ENCODE results near the gene AHNAK.

The AHNAK gene, protein sequence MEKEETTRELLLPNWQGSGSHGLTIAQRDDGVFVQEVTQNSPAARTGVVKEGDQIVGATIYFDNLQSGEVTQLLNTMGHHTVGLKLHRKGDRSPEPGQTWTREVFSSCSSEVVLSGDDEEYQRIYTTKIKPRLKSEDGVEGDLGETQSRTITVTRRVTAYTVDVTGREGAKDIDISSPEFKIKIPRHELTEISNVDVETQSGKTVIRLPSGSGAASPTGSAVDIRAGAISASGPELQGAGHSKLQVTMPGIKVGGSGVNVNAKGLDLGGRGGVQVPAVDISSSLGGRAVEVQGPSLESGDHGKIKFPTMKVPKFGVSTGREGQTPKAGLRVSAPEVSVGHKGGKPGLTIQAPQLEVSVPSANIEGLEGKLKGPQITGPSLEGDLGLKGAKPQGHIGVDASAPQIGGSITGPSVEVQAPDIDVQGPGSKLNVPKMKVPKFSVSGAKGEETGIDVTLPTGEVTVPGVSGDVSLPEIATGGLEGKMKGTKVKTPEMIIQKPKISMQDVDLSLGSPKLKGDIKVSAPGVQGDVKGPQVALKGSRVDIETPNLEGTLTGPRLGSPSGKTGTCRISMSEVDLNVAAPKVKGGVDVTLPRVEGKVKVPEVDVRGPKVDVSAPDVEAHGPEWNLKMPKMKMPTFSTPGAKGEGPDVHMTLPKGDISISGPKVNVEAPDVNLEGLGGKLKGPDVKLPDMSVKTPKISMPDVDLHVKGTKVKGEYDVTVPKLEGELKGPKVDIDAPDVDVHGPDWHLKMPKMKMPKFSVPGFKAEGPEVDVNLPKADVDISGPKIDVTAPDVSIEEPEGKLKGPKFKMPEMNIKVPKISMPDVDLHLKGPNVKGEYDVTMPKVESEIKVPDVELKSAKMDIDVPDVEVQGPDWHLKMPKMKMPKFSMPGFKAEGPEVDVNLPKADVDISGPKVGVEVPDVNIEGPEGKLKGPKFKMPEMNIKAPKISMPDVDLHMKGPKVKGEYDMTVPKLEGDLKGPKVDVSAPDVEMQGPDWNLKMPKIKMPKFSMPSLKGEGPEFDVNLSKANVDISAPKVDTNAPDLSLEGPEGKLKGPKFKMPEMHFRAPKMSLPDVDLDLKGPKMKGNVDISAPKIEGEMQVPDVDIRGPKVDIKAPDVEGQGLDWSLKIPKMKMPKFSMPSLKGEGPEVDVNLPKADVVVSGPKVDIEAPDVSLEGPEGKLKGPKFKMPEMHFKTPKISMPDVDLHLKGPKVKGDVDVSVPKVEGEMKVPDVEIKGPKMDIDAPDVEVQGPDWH (N-terminal part only)

DNA sequence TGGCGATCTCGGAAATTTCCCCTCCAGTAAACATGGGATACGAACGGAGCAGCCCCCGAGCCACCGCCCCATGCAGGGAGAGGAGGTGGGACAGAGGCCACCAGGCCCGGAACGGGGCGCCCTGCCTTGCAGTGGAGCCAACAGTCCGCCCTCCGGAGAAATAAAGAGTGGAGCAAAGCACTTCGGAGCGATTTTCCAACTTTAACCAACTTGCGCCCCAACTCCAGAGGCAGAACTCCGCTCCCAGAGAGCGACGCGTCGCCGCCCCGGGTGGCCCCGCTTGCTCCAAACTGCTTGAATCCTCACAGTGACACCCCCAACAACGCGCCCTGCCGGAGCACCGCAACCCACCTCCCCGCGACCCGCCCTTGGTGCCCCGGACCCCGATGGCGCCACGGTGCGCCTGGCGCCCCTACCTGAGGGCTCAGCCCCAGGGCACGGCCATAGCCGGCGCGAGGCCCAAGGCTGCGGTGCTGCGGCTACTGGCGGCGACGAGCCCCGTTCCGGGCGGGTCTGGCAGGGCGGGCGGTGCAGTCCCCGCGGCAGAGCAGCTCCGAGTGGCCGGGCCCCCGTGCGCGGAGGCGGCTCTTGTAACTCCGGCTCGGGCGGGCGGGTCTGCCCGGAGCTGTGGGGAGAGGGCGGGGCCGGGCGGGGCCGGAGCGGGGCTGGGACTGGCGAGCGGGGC lies at the start of gene AHNAK:
AHNAK (minus strand) TSS at position 563 of the 685 bp plus-strand sequence. CDS start 10,708 bp downstream, outside the sequence.
- TF ChIP-seq, protein P1, sequence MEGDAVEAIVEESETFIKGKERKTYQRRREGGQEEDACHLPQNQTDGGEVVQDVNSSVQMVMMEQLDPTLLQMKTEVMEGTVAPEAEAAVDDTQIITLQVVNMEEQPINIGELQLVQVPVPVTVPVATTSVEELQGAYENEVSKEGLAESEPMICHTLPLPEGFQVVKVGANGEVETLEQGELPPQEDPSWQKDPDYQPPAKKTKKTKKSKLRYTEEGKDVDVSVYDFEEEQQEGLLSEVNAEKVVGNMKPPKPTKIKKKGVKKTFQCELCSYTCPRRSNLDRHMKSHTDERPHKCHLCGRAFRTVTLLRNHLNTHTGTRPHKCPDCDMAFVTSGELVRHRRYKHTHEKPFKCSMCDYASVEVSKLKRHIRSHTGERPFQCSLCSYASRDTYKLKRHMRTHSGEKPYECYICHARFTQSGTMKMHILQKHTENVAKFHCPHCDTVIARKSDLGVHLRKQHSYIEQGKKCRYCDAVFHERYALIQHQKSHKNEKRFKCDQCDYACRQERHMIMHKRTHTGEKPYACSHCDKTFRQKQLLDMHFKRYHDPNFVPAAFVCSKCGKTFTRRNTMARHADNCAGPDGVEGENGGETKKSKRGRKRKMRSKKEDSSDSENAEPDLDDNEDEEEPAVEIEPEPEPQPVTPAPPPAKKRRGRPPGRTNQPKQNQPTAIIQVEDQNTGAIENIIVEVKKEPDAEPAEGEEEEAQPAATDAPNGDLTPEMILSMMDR (IDR thresholded peaks at IDR 0.05; ENCODE audit: low read depth, low read length): no peak
- peak; percentile 59 to 75 for DNase-seq (ENCODE audit: low read depth in 2 of 2)
- H3K4me3 ChIP-seq (replicated peaks in 1 of 2; ENCODE audit: low read depth in 2 of 2, low read length in 2 of 2): peak within 1 kb of the TSS; percentile 93 to 95

DNA sequence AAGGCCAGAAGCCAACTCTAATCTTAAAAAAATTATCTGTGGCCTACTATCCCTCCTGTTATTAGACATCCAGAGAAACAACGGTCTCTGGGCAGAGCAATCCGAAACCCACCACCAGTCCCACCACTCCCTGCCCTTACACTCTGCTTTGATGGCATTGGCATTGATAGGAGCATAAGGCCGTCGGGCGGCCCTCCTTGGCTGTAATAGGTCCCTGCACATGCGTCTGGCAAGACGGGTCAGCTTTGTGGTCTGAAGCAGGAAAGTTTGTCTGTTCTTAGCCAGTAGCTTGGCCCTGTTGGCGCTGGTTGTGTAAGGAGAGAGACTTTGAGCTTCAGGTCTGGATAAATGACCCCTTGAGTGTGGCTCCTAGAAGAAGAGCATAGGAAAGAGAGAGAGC lies 48.5 kb upstream of the AHNAK start:
- DNase-seq (ENCODE audit: low read depth in 2 of 2): no peak
- TF ChIP-seq, protein P1 (IDR thresholded peaks at IDR 0.05; ENCODE audit: low read depth, low read length): no peak
- H3K4me3 ChIP-seq (replicated peaks in 1 of 2; ENCODE audit: low read depth in 2 of 2, low read length in 2 of 2): no peak overlapping the region

DNA sequence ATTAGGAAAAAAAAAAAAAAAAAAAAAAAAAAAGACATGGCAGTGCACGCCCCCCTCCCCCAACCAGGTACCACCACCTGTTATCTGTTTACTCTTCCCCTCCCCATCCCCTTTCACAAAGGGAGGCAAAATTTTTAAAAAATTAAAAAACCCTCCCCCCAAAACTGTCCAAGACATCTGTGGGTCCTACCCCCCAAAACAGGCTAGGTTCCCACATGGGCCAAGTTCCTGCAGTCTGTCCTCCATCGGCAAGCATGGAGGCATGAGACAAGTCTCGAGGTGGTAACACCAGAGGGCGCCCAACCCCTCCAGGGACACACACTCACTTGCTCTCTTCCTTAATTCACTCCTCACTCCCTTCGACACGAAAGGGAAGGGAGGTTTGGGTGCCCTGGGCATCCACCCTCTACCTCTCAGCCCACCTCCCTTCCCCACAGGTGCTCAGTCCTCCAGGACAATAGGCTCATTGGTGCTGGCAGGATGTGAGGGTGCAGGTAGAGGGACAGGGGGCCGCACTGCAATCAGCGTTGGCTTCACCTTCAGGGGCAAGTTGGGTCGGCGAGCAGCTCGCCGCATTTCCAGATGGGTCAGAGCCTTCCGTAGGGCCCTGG lies 46.9 kb upstream of the AHNAK start:
- TF ChIP-seq, protein P1 (IDR thresholded peaks at IDR 0.05; ENCODE audit: low read depth, low read length): peak; percentile 66
- peak; percentile 83 to 86 for DNase-seq (ENCODE audit: low read depth in 2 of 2)
- H3K4me3 ChIP-seq (replicated peaks in 1 of 2; ENCODE audit: low read depth in 2 of 2, low read length in 2 of 2): no peak overlapping the region

DNA sequence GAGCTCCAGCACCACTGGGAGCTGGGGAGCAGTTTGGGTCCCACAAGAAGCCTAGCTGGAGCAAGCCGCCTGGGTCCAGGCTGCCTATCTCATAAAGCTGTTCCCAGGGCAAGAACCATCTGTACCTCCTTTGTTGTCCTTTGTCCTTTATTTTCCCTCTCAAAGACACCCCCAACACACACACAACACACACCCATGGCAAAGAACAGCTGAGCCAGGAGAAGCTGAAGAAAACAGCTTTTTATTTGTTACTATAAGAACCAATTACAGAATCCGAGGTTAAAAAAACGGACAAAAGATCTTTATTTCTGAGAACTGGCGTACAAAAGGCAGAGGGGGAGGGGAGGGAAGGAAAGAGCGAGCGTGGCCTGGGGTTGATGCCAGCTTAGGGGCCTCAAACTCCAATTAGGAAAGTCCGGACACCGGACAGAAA lies 46.4 kb upstream of the AHNAK start:
- DNase-seq (ENCODE audit: low read depth in 2 of 2): no peak
- TF ChIP-seq, protein P1 (IDR thresholded peaks at IDR 0.05; ENCODE audit: low read depth, low read length): no peak
- no peak overlapping the region for H3K4me3 ChIP-seq (replicated peaks in 1 of 2; ENCODE audit: low read depth in 2 of 2, low read length in 2 of 2)

DNA sequence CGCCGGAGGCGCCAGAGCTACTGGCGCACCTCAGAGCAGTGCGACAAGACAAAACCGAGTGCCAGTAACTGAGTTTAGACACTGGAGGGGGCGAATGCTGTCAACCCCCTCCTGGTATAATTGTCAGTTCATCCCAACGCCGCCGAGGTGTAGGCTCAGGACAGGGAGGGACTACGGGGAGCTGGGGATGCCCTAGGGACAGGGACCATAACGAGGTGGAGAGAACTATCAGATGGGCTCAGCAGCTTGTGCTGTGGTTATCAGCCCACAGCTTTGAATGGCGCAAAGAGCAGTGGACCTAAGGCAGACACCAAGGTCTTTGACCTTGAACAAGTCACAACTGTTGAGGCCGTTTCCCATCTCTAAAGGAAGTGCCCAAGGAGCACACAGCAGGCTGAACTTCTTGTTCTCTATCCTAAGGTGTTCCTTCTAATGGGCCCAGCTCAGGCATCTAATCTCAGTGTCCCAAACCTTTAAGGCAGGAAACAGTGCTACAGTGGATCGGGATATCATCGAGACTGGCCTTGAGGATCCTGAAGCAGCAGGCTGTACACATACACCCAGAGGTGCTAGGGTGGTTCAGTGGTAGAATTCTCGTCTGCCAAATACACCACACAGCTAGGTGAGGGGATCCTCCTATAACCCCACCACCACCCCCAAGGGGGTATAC lies 45.7 kb upstream of the AHNAK start:
- H3K4me3 ChIP-seq (replicated peaks in 1 of 2; ENCODE audit: low read depth in 2 of 2, low read length in 2 of 2): peak overlapping the region; percentile 60 to 74
- TF ChIP-seq, protein P1 (IDR thresholded peaks at IDR 0.05; ENCODE audit: low read depth, low read length): no peak
- no peak for DNase-seq (ENCODE audit: low read depth in 2 of 2)
